ENCODE data around the gene FHAD1.
A peak's percentile ranks its signal among the peaks of the same experiment; 100 is the strongest.
"Not testable (repeated sequence)": the region's sequence is repeated elsewhere in the genome, so short reads cannot be mapped to it uniquely, and the experiment has no call there.

FHAD1 gene

DNA sequence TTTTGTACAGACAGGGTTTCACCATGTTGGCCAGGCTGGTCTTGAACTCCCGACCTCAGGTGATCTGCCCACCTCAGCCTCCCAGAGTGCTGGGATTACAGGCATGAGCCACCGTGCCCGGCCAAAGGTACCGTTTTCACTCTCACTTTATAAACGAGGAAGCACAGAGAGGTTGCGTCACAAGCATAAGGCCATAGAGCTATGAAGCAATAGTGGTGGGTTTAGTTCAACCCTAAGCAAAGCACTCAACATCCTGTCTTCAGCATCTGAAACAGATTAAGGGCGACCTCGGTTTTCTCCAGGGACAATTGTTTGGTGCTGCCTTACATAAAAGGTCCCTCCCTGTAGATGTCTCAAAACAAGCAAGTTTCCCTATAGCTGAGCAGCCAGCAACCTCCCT is 187.7 kb downstream of the FHAD1 start:
- not testable (repeated sequence) for H2AK5ac ChIP-seq (ENCODE audit: low read length, severe bottlenecking); H3K4me3 ChIP-seq (ENCODE audit: insufficient read depth in 1 of 2, low read depth in 1 of 2, low read length in 2 of 2); H3K27me3 ChIP-seq (ENCODE audit: control insufficient read depth in 1 of 2, insufficient read depth in 1 of 2, low read length in 2 of 2); H3K9ac ChIP-seq (ENCODE audit: low read length); H3K9me3 ChIP-seq (ENCODE audit: control insufficient read depth, low read length); H2BK5ac ChIP-seq (ENCODE audit: low read depth, low read length, poor library complexity, severe bottlenecking); H3K4me1 ChIP-seq (ENCODE audit: control insufficient read depth, insufficient read depth, low read depth, low read length); H4K91ac ChIP-seq (ENCODE audit: low read length); H2AFZ ChIP-seq (ENCODE audit: low read depth, low read length); H2BK120ac ChIP-seq (ENCODE audit: low read depth, low read length); H3K14ac ChIP-seq (ENCODE audit: low read length in 2 of 2); H3K79me1 ChIP-seq (replicated peaks; ENCODE audit: low read length, poor library complexity, severe bottlenecking); H2BK15ac ChIP-seq (ENCODE audit: low read depth, poor library complexity, severe bottlenecking); H3K18ac ChIP-seq (ENCODE audit: low read depth in 1 of 2, low read length in 2 of 2); H3K27ac ChIP-seq (ENCODE audit: low read length, poor library complexity, severe bottlenecking); H4K8ac ChIP-seq (ENCODE audit: low read length); H3K23ac ChIP-seq (ENCODE audit: low read length in 2 of 2); H2BK12ac ChIP-seq (ENCODE audit: low read length in 2 of 2); H3K4me2 ChIP-seq (ENCODE audit: low read length, poor library complexity, severe bottlenecking); H3K4ac ChIP-seq (ENCODE audit: low read depth in 1 of 2, low read length in 2 of 2)
- DNase-seq: peak; percentile 54
- WGBS: 67% methylated on average over 8 of the region's 8 CpGs
- peaks cover 4 to 16% of the 10 kb centered on the region in 2 experiments for H3K36me3 ChIP-seq (ENCODE audit: control insufficient read depth in 1 of 2, insufficient read depth in 2 of 2, low read depth in 1 of 2, low read length in 2 of 2)

DNA sequence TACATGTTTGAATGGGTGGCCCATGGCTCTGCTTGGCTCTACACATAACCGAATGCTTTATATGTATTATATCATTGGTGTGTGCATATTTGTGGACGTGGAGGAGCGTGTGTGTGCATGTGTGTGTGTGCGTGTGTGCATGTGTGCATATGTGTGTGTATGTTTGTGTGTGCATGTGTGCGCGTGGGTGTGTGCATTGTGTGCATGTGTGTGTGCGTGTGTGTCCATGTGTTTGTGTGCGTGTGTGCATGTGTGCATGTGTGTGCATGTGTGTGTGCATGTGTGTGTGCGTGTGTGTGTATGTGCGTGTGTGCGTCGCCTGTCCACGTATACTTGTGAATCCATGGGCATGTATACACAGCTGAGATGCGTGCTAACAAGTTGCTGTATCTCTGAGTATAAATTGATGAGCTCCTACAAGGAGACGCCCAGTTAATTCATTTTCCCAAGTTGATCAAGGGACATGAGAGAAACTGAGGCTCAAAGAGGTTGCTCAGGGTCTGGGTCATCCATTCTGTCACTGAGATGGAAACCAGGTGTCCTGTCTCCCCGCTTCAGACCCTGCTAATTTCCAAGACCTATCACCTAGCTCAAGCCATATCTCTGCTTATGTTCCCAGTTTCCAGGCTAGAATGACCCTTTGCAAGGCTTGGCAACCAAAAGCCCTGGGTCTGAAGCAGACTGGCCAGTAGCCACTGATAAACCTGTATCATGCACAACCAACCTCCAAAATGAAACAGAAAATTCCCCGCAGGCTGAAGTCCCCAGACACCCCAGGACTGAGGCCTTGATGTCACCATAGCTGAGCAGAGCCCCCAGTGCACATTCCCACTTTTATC is 188.4 kb downstream of the FHAD1 start:
- no peak overlapping the region for H3K18ac ChIP-seq (ENCODE audit: low read depth in 1 of 2, low read length in 2 of 2)
- H3K79me1 ChIP-seq (replicated peaks; ENCODE audit: low read length, poor library complexity, severe bottlenecking): no peaks in the 10 kb centered on the region
- no peak overlapping the region for H2AFZ ChIP-seq (ENCODE audit: low read depth, low read length)
- H2BK5ac ChIP-seq (ENCODE audit: low read depth, low read length, poor library complexity, severe bottlenecking): no peak overlapping the region
- no peaks in the 10 kb centered on the region for H3K9me3 ChIP-seq (ENCODE audit: control insufficient read depth, low read length)
- DNase-seq: no peak
- no peak overlapping the region for H2AK5ac ChIP-seq (ENCODE audit: low read length, severe bottlenecking)
- H4K91ac ChIP-seq (ENCODE audit: low read length): peak overlapping the region; percentile 64
- no peak overlapping the region for H3K4me2 ChIP-seq (ENCODE audit: low read length, poor library complexity, severe bottlenecking)
- H2BK120ac ChIP-seq (ENCODE audit: low read depth, low read length): no peak overlapping the region
- H3K14ac ChIP-seq (ENCODE audit: low read length in 2 of 2): peak overlapping the region in 1 of 2 experiments; percentile 96
- peaks cover 7% of the 10 kb centered on the region for H3K4me1 ChIP-seq (ENCODE audit: control insufficient read depth, insufficient read depth, low read depth, low read length)
- H2BK12ac ChIP-seq (ENCODE audit: low read length in 2 of 2): peak overlapping the region in 1 of 2 experiments; percentile 43
- H3K23ac ChIP-seq (ENCODE audit: low read length in 2 of 2): no peak overlapping the region
- no peak overlapping the region for H3K27ac ChIP-seq (ENCODE audit: low read length, poor library complexity, severe bottlenecking)
- H3K9ac ChIP-seq (ENCODE audit: low read length): no peak overlapping the region
- H4K8ac ChIP-seq (ENCODE audit: low read length): peak overlapping the region; percentile 45
- H2BK15ac ChIP-seq (ENCODE audit: low read depth, poor library complexity, severe bottlenecking): no peak overlapping the region
- H3K36me3 ChIP-seq (ENCODE audit: control insufficient read depth in 1 of 2, insufficient read depth in 2 of 2, low read depth in 1 of 2, low read length in 2 of 2): peaks cover 3 to 14% of the 10 kb centered on the region in 2 experiments
- H3K27me3 ChIP-seq (ENCODE audit: control insufficient read depth in 1 of 2, insufficient read depth in 1 of 2, low read length in 2 of 2): peaks cover 0 to 3% of the 10 kb centered on the region in 2 experiments
- WGBS: 92% methylated on average over 17 of the region's 17 CpGs
- no peak overlapping the region for H3K4me3 ChIP-seq (ENCODE audit: insufficient read depth in 1 of 2, low read depth in 1 of 2, low read length in 2 of 2)
- no peak overlapping the region for H3K4ac ChIP-seq (ENCODE audit: low read depth in 1 of 2, low read length in 2 of 2)

DNA sequence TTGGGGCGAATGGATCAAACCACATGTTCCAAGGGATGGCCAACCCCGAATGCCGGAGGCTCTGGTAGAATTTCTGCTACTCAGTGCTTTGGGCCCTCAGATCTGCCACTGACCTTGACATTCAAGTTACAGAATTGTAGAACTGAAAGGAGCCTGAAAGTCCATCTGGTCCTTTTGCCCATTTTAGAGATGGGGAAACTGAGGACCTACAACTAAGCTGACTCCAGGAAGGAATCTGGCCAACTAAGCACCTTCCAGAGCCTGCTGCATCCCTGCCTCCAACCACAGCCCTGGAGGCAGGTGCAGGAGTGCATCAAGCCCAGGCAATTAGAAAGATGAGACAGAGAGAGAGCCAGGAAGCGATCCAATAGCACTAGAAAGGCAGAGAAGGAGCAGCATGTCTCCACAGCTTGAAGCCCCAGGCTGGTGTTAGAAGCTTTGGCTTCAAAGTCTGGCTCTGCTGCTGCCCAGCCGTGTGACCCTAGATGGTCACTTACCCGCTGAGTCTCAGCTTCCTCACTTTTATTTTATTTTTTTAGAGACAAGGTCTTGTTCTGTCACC is 189.9 kb downstream of the FHAD1 start:
- H3K27ac ChIP-seq (ENCODE audit: low read length, poor library complexity, severe bottlenecking): no peak overlapping the region
- no peak overlapping the region for H2BK15ac ChIP-seq (ENCODE audit: low read depth, poor library complexity, severe bottlenecking)
- no peak overlapping the region for H2BK120ac ChIP-seq (ENCODE audit: low read depth, low read length)
- no peak overlapping the region for H4K8ac ChIP-seq (ENCODE audit: low read length)
- H2AFZ ChIP-seq (ENCODE audit: low read depth, low read length): no peak overlapping the region
- H3K18ac ChIP-seq (ENCODE audit: low read depth in 1 of 2, low read length in 2 of 2): no peak overlapping the region
- no peak overlapping the region for H4K91ac ChIP-seq (ENCODE audit: low read length)
- H3K23ac ChIP-seq (ENCODE audit: low read length in 2 of 2): no peak overlapping the region
- no peak overlapping the region for H3K9ac ChIP-seq (ENCODE audit: low read length)
- no peak overlapping the region for H2AK5ac ChIP-seq (ENCODE audit: low read length, severe bottlenecking)
- H3K79me1 ChIP-seq (replicated peaks; ENCODE audit: low read length, poor library complexity, severe bottlenecking): no peaks in the 10 kb centered on the region
- no peak overlapping the region for H3K4me3 ChIP-seq (ENCODE audit: insufficient read depth in 1 of 2, low read depth in 1 of 2, low read length in 2 of 2)
- H3K36me3 ChIP-seq (ENCODE audit: control insufficient read depth in 1 of 2, insufficient read depth in 2 of 2, low read depth in 1 of 2, low read length in 2 of 2): peaks cover 0 to 3% of the 10 kb centered on the region in 2 experiments
- H3K14ac ChIP-seq (ENCODE audit: low read length in 2 of 2): no peak overlapping the region
- H2BK12ac ChIP-seq (ENCODE audit: low read length in 2 of 2): no peak overlapping the region
- H3K4ac ChIP-seq (ENCODE audit: low read depth in 1 of 2, low read length in 2 of 2): no peak overlapping the region
- no peak overlapping the region for H3K4me2 ChIP-seq (ENCODE audit: low read length, poor library complexity, severe bottlenecking)
- H3K27me3 ChIP-seq (ENCODE audit: control insufficient read depth in 1 of 2, insufficient read depth in 1 of 2, low read length in 2 of 2): peaks cover 0 to 6% of the 10 kb centered on the region in 2 experiments
- no peak overlapping the region for H2BK5ac ChIP-seq (ENCODE audit: low read depth, low read length, poor library complexity, severe bottlenecking)
- peaks cover 7% of the 10 kb centered on the region for H3K4me1 ChIP-seq (ENCODE audit: control insufficient read depth, insufficient read depth, low read depth, low read length)
- DNase-seq: no peak
- 93% methylated on average over 6 of the region's 6 CpGs for WGBS
- no peaks in the 10 kb centered on the region for H3K9me3 ChIP-seq (ENCODE audit: control insufficient read depth, low read length)

- Histone ChIP-seq H3K4me3 (ENCODE audit: insufficient read depth in 1 of 2, low read depth in 1 of 2, low read length in 2 of 2) (no peak overlapping the region), H3K27ac (ENCODE audit: low read length, poor library complexity, severe bottlenecking) (no peak overlapping the region), H3K27me3 (ENCODE audit: control insufficient read depth in 1 of 2, insufficient read depth in 1 of 2, low read length in 2 of 2) (peaks cover 3 to 29% of the 10 kb centered on the region in 2 experiments), H4K91ac (ENCODE audit: low read length) (no peak overlapping the region), H3K18ac (ENCODE audit: low read depth in 1 of 2, low read length in 2 of 2) (no peak overlapping the region), H3K9me3 (ENCODE audit: control insufficient read depth, low read length) (no peaks in the 10 kb centered on the region), H3K36me3 (ENCODE audit: control insufficient read depth in 1 of 2, insufficient read depth in 2 of 2, low read depth in 1 of 2, low read length in 2 of 2) (no peaks in the 10 kb centered on the region), H2BK120ac (ENCODE audit: low read depth, low read length) (no peak overlapping the region), H2BK15ac (ENCODE audit: low read depth, poor library complexity, severe bottlenecking) (no peak overlapping the region), H2AK5ac (ENCODE audit: low read length, severe bottlenecking) (no peak overlapping the region), H3K4me1 (ENCODE audit: control insufficient read depth, insufficient read depth, low read depth, low read length) (peaks cover 2% of the 10 kb centered on the region), H3K9ac (ENCODE audit: low read length) (no peak overlapping the region), H3K4ac (ENCODE audit: low read depth in 1 of 2, low read length in 2 of 2) (no peak overlapping the region), H4K8ac (ENCODE audit: low read length) (no peak overlapping the region), H3K14ac (ENCODE audit: low read length in 2 of 2) (no peak overlapping the region), H2AFZ (ENCODE audit: low read depth, low read length) (no peak overlapping the region), H3K23ac (ENCODE audit: low read length in 2 of 2) (no peak overlapping the region), H3K4me2 (ENCODE audit: low read length, poor library complexity, severe bottlenecking) (no peak overlapping the region), H2BK5ac (ENCODE audit: low read depth, low read length, poor library complexity, severe bottlenecking) (no peak overlapping the region), H2BK12ac (ENCODE audit: low read length in 2 of 2) (no peak overlapping the region), H3K79me1 (replicated peaks; ENCODE audit: low read length, poor library complexity, severe bottlenecking) (no peaks in the 10 kb centered on the region)
- WGBS: 96% methylated on average over 12 of the region's 14 CpGs
- DNase-seq: no peak
Observed at GRCh38 chr1:15439325-15439724, 192.3 kb downstream of the FHAD1 start.

Measured in mesenchymal stem cell (in vitro differentiated cells and primary cell).